Measurements from ENCODE around the gene CYP27C1.
"Not testable (repeated sequence)": the region's sequence is repeated elsewhere in the genome, so short reads cannot be mapped to it uniquely, and the experiment has no call there.

CYP27C1 gene

GRCh38 chr2:127175041-127175721, 44.9 kb downstream of the CYP27C1 start:
- no peak for DNase-seq (ENCODE audit: low read depth in 2 of 3, low spot score in 1 of 3)

GRCh38 chr2:127174640-127175039, 45.5 kb downstream of the CYP27C1 start:
- no peak for DNase-seq (ENCODE audit: low read depth in 2 of 3, low spot score in 1 of 3)

GRCh38 chr2:127174136-127174535, 46.0 kb downstream of the CYP27C1 start:
- DNase-seq (ENCODE audit: low read depth in 2 of 3, low spot score in 1 of 3): no peak

- DNase-seq (ENCODE audit: low read depth in 2 of 3, low spot score in 1 of 3): no peak
These were observed 47.0 kb downstream of the CYP27C1 start for GRCh38 chr2:127173057-127173456.

DNA sequence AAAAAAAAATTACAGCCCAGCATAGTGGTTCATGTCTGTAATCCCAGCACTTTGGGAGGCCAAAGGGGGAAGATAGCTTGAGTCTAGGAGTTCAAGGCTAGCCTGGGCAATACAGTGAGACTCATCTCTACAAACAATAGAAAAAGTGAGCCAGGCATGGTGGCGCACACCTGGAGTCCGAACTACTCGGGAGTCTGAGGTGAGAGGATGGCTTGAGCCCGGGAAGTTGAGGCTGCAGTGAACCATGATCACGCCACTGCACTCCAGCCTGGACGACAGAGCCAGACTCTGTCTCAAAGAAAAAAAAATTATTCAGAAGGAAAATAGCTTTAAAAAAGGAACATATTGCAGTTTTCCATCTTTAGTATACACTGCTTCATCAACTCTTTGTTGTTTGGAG, 47.8 kb downstream of the CYP27C1 start:
- DNase-seq (ENCODE audit: low read depth in 2 of 3, low spot score in 1 of 3): no peak

- no peak for DNase-seq (ENCODE audit: low read depth in 2 of 3, low spot score in 1 of 3)
These were observed 49.5 kb downstream of the CYP27C1 start for GRCh38 chr2:127170452-127171197.

GRCh38 chr2:127170021-127170420, 50.1 kb downstream of the CYP27C1 start:
- DNase-seq (ENCODE audit: low read depth in 2 of 3, low spot score in 1 of 3): no peak

DNA sequence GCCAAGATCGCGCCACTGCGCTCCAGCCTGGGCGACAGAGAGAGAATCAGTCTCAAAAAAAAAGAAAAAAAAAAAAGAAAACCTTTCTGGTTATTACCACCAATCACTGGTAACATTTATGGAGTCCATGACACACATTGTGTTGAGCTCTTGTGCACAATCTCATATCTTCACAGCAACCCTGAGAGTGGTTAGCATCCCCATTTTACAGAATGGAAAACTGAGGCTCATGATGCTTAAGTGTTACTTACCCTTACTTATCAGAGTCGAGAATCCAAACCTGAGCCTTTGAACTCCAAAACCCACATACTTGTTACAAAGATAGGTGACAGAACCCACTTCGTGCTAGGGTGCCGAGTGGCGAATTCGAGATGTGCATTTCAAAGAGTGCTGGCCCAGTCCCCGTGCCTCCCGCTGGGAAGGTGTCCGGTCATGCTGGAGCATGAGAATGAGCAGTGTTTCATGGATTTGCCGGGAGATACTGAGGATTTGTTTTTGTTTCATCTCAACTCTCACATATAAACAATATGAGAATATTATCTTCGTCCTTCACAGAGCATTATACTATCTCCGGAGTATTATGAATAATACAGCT, 50.9 kb downstream of the CYP27C1 start:
- no peak for DNase-seq (ENCODE audit: low read depth in 2 of 3, low spot score in 1 of 3)

- no peak for DNase-seq (ENCODE audit: low read depth in 2 of 3, low spot score in 1 of 3)
These were observed 53.8 kb downstream of the CYP27C1 start for GRCh38 chr2:127166231-127166860.

DNA sequence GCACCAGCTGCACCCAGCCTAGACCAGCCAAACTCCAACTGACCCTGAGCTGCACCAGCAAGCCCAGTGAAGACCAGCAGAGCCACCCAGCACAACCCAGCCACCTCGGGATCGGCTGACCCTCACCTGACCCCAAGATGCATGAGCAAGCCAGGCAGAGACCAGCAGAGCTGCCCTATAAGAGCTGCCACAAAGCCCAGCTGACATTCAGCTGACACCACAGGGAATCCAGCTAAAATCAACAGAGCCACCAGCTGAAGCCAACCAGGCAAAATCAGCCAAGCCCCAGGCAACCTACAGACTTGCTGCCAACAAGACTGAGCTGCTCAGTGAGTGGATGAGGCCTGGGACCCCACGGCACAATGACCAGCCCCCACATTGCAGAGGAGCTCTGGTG, 54.6 kb downstream of the CYP27C1 start:
- no peak for DNase-seq (ENCODE audit: low read depth in 2 of 3, low spot score in 1 of 3)

- DNase-seq (ENCODE audit: low read depth in 2 of 3, low spot score in 1 of 3): no peak
These were observed 55.1 kb downstream of the CYP27C1 start for GRCh38 chr2:127164761-127165538.

- DNase-seq (ENCODE audit: low read depth in 2 of 3, low spot score in 1 of 3): no peak
These were observed 56.2 kb downstream of the CYP27C1 start for GRCh38 chr2:127163921-127164320.

GRCh38 chr2:127163090-127163406, 57.1 kb downstream of the CYP27C1 start:
- not testable (repeated sequence) for DNase-seq (ENCODE audit: low read depth in 2 of 3, low spot score in 1 of 3)

GRCh38 chr2:127162261-127163089, 57.6 kb downstream of the CYP27C1 start:
- no peak for DNase-seq (ENCODE audit: low read depth in 2 of 3, low spot score in 1 of 3)

GRCh38 chr2:127161176-127162136, 58.6 kb downstream of the CYP27C1 start:
- no peak for DNase-seq (ENCODE audit: low read depth in 2 of 3, low spot score in 1 of 3)

GRCh38 chr2:127160676-127161075, 59.4 kb downstream of the CYP27C1 start:
- no peak for DNase-seq (ENCODE audit: low read depth in 2 of 3, low spot score in 1 of 3)

DNA sequence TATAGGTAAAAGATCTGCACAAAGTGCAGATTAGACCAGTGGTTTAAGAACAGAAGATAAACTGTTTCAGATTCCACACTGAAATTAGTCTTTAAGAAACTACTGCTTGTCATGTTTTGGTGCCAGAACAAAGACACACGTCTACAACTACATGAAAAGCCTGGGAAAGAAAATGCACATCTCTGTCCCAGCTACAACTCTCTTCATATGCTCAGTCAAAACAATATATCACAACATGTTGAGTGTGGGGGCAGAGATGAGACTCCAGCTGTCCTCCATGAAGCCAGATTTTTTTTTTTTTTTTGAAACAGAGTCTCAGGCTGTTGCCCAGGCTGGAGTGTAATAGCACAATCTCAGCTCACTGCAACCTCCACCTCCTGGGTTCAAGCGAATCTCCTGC, 60.6 kb downstream of the CYP27C1 start:
- DNase-seq (ENCODE audit: low read depth in 2 of 3, low spot score in 1 of 3): no peak

DNA sequence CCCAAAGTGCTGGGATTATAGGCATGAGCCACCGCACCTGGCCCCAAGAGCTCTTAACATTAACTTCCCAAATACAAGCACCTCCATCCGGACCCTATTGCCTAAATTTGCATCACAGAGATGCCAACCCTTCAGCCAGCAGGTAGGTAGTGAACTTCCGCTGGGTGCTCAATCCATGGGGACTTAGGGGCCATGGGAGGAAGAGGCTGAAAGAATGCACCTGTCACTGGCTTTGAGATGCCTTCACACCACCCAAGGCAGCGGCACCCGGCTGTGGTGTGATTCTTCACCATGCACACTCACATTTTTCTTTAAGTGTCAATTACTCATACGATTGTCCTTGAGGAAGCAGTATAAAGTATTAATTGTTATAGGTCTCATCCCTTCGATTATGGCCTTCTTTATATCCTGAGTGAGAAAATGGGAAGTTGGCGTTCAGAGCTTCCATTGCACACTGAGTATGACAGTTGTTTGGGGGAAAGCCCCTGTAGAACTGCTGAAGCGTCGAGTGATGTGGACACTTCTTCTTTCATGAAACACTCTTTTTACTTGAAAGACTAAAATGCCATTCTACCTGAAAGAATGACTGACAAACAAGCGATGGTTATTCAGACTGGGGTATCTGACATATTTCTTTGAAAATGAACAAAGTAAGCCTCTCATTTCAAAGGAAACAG, 61.3 kb downstream of the CYP27C1 start:
- DNase-seq (ENCODE audit: low read depth in 2 of 3, low spot score in 1 of 3): no peak
